ENCODE measurements around the gene GDPD1. TPM values are rescaled to one million over a fixed set of nuclear protein-coding genes. Genes with fewer than 3 reads are reported as not detected.

The GDPD1 gene
- total RNA-seq, 1 experiment from 2014 or later: 2.6 TPM

- Histone ChIP-seq H3K9ac (ENCODE audit: extremely low read depth, insufficient read length, low read length) (no peak overlapping the region), H4K5ac (ENCODE audit: insufficient read length, low read depth, low read length) (no peak overlapping the region), H2BK20ac (ENCODE audit: low read depth, low read length, poor library complexity, severe bottlenecking) (no peak overlapping the region), H3K79me2 (ENCODE audit: insufficient read depth, low read length) (no peaks in the 10 kb centered on the region), H4K91ac (ENCODE audit: insufficient read length, low read depth, low read length) (no peak overlapping the region), H2BK15ac (ENCODE audit: low read depth, low read length) (no peak overlapping the region), H3K18ac (ENCODE audit: insufficient read length, low read depth, low read length) (no peak overlapping the region), H3K4me2 (ENCODE audit: insufficient read depth, insufficient read length, low read length) (no peak overlapping the region), H3K23me2 (ENCODE audit: insufficient read length, low read depth, low read length, poor library complexity, severe bottlenecking) (no peaks in the 10 kb centered on the region), H3K56ac (ENCODE audit: insufficient read length, low read depth, low read length) (no peak overlapping the region), H3T11ph (ENCODE audit: low read length) (no peak overlapping the region), H2AK5ac (ENCODE audit: insufficient read length, low read length) (no peak overlapping the region), H4K20me1 (ENCODE audit: control insufficient read depth, insufficient read depth, insufficient read length) (no peaks in the 10 kb centered on the region), H3K79me1 (ENCODE audit: insufficient read depth, low read depth, low read length, poor library complexity, severe bottlenecking) (no peaks in the 10 kb centered on the region), H2AFZ (ENCODE audit: low read length) (no peak overlapping the region), H2BK12ac (ENCODE audit: insufficient read length, low read depth, low read length) (no peak overlapping the region), H3K14ac (ENCODE audit: insufficient read depth, low read length) (no peak overlapping the region), H3K27me3 (ENCODE audit: insufficient read depth, low read length) (no peaks in the 10 kb centered on the region), H3K9me3 (ENCODE audit: control insufficient read depth, low read depth, low read length) (no peaks in the 10 kb centered on the region), H3K23ac (ENCODE audit: insufficient read length, low read depth, low read length) (no peak overlapping the region), H2BK120ac (ENCODE audit: low read depth, low read length, poor library complexity, severe bottlenecking) (no peak overlapping the region), H3K27ac (ENCODE audit: insufficient read length, low read depth, low read length) (no peak overlapping the region), H2BK5ac (ENCODE audit: insufficient read length, low read length) (no peak overlapping the region), H4K8ac (replicated peaks; ENCODE audit: insufficient read length, low read depth, low read length) (no peak overlapping the region), H3K4me1 (ENCODE audit: insufficient read depth, low read length) (no peaks in the 10 kb centered on the region), H3K4ac (ENCODE audit: low read depth, low read length) (no peak overlapping the region)
- no peaks in the 10 kb centered on the region for H3K36me3 Mint-ChIP-seq (ENCODE audit: insufficient read depth in 1 of 3, low read depth in 3 of 3)
- H3K27me3 Mint-ChIP-seq (ENCODE audit: low read depth): peaks cover 13% of the 10 kb centered on the region
- no peaks in the 10 kb centered on the region for H3K9me3 Mint-ChIP-seq
- no peak for DNase-seq
- H3K4me1 Mint-ChIP-seq: peaks cover 5 to 8% of the 10 kb centered on the region in 2 experiments
- H3K4me3 Mint-ChIP-seq: no peak overlapping the region
- H3K27ac Mint-ChIP-seq: no peak overlapping the region
- no CpG with 5 or more reads among the region's 2 CpGs for WGBS (ENCODE audit: extremely low coverage, insufficient read length, low lambda C conversion rate)
- TF ChIP-seq CTCF (conservative IDR thresholded peaks at IDR 0.05): no peak
Observed at GRCh38 chr17:59296190-59296589, 75.9 kb downstream of the GDPD1 start.
